ENCODE measurements around the gene CES4A.
"Not testable (repeated sequence)": the region's sequence is repeated elsewhere in the genome, so short reads cannot be mapped to it uniquely, and the experiment has no call there.

Gene CES4A

DNA sequence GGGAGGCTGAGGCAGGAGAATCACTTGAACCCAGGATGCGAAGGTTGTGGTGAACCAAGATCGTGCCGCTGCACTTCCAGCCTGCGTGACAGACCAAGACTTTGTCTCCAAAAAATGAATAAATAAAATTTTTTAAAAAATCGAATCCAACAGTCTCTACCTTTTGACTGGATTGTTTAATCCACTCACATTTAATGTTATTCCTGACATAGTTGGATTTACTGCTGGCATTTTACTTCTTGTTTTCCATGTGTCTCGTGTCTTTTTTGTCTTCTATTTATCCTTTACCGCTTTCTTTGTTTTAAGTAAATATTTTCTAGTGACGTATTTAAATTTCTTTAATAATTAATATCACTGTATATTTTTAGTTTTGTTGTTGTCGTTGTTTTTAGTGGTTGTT lies 5.4 kb upstream of the CES4A start:
- no peak for DNase-seq

DNA sequence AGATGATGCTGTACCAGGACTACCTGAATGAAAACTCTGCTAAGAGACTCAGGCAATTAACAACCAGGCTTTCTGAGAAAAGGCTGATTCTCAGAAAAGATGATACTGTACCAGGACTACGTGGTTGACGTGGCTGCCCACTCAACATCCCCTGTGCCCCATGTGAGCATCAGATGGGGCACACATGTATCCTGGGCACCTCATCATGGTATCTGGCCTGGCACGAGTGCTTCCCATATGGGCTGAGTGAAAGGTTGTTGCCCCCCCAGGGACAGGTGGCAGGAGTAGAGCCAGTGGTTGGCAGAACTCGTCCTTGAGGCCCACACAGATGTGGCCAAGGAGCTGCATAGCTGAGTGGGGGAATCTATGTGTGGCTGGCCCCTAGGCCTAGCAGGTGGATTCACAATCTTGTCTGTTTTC lies 3.5 kb upstream of the CES4A start:
- DNase-seq = no peak

DNA sequence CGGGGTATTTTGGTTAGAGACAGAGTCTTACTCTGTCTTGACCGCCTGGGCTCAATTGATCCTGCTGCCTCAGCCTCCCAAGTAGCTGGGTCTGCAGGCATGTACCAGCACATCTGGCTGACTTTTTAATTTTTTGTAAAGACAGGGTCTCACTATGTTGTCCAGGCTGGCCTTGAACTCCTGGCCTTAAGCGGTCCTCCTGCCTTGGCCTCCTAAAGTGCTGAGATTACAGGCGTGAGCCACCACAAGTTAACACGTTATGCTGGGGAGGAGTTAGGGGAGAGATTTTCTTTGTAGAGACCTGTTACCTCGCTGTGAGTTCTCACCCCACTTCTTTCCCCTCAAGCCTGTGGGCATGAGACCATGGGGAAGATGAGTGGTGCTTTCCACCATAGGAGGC lies 1.8 kb upstream of the CES4A start:
- no peak for DNase-seq

GRCh38 chr16:66991545-66992077 lies 3.2 kb downstream of the CES4A start:
- no peak for DNase-seq

DNA sequence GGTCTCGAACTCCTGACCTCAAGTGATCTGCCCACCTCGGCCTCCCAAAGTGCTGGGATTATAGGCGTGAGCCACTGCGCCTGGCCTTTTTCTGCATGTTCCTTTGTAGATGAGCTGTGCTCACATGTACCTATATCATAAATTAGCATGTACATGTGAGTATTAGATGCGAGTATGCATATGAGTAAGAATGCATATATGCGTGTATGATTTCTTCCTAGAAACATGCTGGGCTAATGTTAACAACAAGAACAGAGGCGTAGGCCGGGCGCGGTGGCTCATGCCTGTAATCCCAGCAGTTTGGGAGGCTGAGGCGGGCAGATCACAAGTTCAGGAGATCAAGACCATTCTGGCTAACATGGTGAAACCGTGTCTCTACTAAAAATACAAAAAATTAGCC lies 5.2 kb downstream of the CES4A start:
- DNase-seq = not testable (repeated sequence)

DNA sequence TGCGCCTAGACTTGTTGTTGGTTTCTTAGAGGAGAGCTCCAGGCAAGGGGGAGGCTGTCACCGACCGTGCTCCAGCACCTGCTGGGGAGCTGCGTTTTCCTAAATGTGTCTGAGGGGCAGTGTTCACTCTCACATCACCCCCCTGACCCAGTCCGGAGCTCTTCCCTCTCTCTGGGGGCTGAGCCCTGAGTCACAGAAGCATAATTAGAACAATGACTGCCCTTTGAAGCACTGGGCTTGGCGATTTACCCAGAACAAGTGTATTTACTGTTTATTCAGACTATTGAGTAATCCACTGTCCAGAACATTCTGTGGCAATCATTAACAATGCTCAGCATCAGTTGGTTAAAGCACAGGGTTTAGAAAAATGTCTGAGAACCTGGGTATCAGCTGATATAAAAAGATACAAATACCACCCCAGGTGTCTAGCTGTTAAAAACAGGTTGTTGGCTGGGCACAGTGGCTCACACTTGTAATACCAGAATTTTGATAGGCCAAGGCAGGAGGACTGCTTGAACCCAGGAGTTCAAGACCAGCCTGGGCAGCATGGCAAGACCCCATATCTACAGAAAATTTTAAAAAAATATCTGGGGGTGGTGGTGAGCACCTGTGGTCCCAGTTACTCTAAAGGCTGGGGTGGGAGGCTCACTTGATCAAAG lies 8.1 kb downstream of the CES4A start:
- peak in 46 of 51 donors; percentile 7 to 96 (median 66) for DNase-seq

DNA sequence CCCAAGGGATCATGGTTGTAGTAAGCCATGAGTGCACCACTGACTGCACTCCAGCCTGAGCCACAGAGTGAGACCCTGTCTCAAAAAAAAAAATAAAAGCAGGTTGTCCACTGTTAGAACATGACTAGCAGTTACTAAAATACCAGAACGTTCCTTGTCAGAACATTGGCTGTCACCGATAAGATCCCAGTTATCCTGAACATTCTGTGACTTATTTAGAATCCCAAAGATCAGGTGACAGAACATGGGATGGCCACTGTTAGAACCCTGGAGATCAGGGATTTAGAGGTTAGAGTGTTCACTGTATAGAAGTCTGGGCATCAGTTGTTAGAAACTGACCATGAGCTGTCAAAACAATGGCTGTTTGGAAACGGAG lies 8.6 kb downstream of the CES4A start:
- peak in 1 of 51 donors; percentile 27 for DNase-seq

DNA sequence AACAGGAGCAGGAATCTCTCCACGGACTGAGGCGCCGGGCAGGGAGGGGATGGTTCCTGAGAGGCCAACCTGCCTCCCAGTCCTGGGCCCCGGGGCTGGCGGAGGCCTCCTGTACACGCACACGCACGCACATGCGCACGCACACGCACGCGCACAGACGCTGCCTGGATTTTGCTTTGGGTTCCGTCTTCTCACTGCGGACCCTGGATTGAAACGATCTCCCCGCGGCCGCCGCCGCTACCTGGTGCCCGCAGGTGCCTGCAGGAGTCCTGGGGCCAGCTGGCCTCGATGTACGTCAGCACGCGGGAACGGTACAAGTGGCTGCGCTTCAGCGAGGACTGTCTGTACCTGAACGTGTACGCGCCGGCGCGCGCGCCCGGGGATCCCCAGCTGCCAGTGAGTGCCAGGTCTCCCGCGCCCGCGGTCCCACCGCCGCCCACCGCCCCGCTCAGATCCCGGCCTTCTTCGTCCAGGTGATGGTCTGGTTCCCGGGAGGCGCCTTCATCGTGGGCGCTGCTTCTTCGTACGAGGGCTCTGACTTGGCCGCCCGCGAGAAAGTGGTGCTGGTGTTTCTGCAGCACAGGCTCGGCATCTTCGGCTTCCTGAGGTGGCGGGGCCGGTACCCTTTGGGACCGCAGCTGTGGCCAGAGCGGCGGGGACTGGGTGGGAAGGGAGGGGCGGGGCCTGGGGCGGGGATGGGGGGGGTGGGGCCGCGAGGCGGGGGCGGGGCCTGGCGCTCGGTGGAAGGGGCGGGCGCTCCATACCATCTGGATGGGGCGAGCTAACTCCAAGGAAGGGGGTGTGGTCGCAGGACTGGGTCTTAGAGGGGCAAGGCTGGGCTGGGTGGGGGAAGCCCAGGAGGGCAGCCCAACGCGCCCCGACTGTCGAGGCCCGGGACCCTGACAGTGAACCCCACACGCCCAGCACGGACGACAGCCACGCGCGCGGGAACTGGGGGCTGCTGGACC lies 12.3 kb downstream of the CES4A start:
- DNase-seq = peak in 48 of 51 donors; percentile 9 to 90 (median 62)

- no peak for DNase-seq
These were observed 13.3 kb downstream of the CES4A start for GRCh38 chr16:67001726-67002125.

DNA sequence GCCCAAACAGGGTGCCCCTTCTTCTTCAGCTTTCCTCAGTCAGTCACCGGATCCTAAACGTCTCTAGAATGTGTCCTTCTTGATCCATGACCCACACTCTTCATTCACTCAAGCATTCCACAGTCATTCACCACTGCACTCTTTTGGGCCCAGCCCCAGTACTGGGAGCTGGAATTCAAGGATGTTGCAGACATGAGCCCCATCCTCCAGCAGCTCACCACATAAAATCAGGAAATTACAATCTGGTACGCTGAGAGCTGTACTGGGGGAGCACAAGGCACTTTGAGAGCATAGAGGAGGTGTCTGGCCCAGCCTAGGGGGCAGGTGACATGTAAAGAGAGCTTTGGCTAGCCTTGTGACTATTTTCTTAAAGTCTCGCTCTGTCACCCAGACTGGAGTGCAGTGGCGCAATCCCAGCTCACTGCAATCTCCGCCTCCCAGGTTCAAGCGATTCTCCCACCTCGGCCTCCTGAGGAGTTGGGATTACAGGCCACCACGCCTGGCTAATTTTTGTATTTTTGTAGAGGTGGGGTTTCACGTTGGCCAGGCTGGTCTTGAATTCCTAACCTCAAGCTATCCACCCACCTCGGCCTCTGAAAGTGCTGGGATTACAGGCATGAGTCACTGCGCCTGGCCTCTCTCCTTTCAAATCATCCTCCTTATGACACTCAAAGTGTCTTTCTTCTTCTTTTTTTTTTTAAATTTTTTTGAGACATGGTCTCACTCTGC lies 18.7 kb downstream of the CES4A start:
- DNase-seq = no peak

DNA sequence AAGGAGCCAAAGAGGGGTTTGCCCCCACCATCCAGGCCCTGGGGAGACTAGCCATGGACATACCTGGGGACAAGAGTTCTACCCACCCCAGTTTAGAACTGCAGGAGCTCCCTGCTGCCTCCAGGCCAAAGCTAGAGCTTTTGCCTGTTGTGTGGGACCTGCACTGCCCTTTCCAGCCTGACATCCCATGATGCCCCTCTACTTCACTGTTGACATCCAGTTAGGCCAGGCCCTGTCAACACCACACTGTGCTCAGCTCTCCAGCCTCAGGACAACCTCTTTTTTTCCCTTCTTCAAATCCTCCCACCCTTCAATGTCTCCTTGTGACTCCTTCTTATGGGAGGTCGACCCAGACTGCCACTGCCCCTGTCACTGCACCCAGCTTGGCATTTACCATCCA lies 20.8 kb downstream of the CES4A start:
- DNase-seq = no peak

DNA sequence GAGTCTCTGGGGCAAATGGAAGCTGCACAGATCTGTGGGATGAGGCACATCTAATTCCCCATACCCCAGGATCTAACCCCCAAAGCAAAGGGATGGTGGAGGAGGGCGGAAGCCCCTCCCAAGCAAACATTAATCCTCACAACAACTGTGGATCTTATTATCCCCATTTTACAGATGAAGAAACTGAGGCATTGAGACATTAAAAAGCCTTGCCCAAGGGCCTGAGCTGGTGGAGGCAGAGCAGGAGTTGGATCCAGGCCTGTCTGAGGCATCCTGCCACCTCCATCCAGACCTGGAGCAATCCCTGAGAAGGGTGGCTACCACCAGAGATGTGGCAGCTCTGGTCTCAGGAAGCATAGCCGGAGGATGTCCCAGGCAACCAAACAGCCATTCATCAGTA lies 22.9 kb downstream of the CES4A start:
- no peak for DNase-seq

GRCh38 chr16:67013233-67013822 lies 24.9 kb downstream of the CES4A start:
- DNase-seq = peak in 28 of 51 donors; percentile 7 to 58 (median 36)

DNA sequence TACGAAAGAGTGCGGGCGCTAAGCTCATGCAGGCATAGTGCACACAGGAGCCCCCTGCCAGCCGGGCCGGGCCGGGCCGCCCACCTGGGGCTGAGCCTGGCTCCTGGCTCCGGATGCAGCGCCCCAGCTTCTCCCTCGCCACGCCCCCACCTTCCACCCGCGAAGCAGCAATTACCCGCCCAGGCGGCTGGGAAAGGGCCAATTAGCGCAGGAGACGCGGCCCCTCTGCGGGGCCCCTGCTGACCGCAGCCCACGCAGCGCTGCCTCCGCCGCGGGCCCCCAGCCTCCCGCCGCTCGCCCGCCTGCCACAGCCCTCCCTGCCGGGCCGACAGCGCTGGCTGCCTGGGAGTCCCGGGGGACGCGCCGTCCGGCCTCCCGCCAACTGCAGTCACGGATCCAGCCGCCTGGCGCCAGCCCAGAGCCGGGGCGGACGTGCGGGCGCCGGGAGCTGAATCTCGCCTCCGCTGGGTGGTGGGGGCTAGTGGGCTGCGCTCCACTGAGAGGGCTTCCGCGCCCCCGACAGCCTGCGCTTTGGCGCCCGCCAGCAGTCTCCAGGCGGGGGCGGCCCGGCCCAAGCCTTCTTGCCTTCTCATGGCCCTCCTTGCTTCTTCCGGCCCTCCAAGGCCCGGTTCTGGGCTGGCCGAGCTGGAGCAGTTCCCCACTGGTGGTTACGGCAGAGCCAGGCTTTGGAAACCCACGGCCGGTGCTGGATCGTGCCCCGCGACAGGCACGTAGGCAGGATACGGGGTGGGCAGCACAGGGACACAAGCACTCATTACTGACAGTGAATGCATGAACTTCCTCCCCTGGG lies 25.6 kb downstream of the CES4A start:
- peak in 45 of 51 donors; percentile 9 to 82 (median 48) for DNase-seq

DNA sequence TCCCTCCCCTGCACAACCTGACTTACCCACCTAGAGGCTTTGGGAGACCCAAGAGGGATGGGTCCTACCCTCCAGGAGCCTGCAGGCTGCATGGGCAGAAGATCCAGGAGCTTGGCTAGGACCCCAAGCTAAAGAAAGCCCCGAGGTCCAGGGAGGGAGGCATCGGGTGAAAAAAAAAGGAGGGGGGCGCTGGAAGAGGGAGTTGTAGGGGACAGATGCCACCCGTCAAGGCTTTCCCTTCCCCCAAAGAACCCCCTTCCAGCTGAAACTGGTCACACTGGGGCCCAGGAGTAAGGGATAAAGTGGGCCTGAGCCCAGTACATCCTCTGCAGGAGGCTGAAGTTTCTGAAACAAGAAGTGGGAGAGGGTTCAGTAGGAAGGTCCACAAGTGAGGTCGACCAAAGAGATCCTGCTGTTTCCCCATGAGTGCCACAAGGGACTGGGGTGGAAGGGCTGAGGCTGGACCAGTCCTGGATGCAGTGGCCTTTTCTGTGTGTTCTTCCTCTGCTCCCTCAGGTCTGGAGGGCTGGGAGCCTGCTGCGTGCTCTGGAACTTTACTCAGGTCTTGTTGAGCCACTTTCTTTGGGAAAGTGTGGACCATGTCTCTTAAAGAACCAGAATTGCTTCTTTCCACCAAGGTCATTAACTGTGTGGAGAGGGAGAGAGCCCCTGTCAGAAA lies 26.4 kb downstream of the CES4A start:
- no peak for DNase-seq

DNA sequence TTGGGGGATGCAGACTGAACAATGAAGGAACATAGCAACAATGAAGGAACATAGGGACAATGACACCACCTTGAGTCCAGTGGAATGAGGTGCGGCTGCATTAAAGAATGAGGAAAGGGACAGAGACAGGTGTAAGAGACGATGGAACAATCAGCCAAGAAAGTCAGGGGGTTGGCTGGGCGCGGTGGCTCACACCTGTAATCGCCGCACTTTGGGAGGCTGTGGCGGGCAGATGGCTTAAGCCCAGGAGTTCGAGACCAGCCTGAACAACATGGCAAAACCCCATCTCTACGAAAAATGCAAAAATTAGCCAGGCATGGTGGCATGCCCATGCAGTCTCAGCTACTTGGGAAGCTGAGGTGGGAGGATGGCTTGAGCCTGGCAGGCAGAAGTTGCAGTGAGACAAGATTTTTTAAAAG lies 26.9 kb downstream of the CES4A start:
- no peak for DNase-seq

DNA sequence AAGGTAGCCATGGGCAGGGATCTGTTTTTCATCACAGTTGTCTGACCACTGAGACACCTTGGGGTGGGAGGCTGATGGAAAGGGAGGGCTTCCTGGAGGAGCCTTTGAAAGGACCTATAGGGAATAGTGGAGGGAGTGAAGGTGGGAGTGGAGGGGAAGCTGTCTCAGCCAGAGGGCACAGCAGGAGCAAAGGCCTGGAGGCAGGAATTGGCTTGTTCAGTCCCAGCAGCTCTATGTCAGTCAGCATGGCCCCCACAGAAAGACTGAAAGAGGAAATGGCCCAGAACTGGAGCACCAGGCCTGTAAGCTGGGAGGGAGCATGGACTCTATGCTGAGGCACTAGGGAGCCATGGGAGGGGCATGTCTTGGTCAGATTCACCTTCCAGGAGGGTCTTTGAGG lies 27.8 kb downstream of the CES4A start:
- no peak for DNase-seq

GRCh38 chr16:67016681-67017420 lies 28.5 kb downstream of the CES4A start:
- DNase-seq = no peak

GRCh38 chr16:67017421-67017750 lies 29.0 kb downstream of the CES4A start:
- DNase-seq = no peak
